Measurements from ENCODE around the gene BMAL1. TPM values are rescaled to one million over a fixed set of nuclear protein-coding genes. Genes with fewer than 3 reads are reported as not detected.

The BMAL1 gene
- total RNA-seq = 13.0 to 26.3 TPM (median 14.8 TPM) in 3 replicates
- long read RNA-seq, partial matches to known transcripts = 1 of 31 reads
- long read RNA-seq, other reads (novel, unspliced or antisense) = 24 of 31 reads

DNA sequence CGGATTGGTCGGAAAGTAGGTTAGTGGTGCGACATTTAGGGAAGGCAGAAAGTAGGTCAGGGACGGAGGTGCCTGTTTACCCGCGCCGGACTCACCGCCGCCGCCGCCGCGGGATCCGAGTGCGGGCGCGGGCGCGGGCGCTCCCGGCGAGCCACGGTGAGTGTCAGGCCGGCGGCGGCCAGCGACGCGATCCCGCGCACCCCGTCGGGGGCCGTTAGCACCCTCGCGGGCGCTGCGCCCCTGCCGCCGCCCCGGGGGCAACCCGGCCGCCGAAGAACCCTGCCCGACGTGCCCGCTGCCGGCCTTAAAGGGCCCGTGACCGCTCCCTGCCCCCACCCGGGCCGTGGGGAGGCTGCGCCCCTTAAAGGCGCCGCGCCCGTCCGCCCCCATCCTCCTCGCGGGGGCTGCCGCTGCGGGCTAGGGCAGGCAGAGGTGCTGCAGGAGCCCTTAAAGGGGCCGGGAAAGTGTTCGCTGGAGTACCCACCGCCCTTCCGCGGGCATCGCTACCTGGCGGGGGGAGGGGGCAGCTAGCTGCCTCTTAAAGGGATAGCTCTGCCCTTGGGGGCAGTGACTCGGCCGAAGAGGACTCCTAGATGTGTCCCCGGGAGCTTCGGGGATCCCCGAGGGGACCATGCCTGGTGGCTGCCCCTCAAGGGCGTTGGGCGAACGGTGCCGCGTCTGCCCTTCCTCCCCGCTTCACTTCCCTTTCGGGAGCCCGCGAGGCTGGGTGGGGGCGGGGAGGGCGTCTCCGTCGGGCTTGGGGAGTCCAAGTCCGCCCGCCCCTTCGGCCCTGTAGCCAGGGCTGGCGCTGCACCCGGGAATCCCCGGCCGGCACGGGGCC, at the start of gene BMAL1:
TSS of gene BMAL1 (plus strand) at position 23 of the 841 bp plus-strand sequence. CDS start 76,519 bp downstream, outside the sequence.
- peak; percentile 94 for DNase-seq (ENCODE audit: low spot score)
- Mint-ChIP-seq H3K9me3 (ENCODE audit: low read depth) (no peaks in the 10 kb centered on the region), H3K4me3 (ENCODE audit: unreplicated experiment) (peak within 1 kb of the TSS; percentile 93), H3K4me1 (ENCODE audit: low read depth) (peaks cover 38% of the 10 kb centered on the region), H3K36me3 (ENCODE audit: low read depth) (no peaks in the 10 kb centered on the region), H3K27me3 (ENCODE audit: low read depth) (peaks cover 16% of the 10 kb centered on the region), H3K27ac (ENCODE audit: unreplicated experiment) (peak within 1 kb of the TSS; percentile 94)
- TF ChIP-seq CTCF (IDR thresholded peaks at IDR 0.05) = no peak

DNA sequence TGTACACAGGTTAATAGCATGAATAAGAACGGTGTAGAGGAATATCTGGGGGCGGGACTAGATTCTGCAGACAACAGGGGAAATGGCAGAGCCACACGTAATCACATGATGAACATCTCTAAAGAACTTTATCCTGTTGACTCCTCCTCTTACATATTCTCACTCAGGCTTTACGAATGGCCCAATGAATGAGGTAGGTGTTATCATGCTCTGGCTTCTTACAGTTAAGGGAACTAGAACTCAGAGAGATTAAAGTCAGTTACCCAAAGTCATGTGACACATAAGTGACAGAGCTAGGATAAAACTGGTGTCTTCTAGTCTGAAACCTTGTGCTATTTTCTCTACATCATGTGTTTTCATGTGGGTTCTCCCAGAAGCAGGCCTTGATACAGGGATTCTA, 49.0 kb upstream of the BMAL1 start:
- Mint-ChIP-seq H3K27ac (ENCODE audit: unreplicated experiment) (no peak overlapping the region), H3K27me3 (ENCODE audit: low read depth) (no peaks in the 10 kb centered on the region), H3K36me3 (ENCODE audit: low read depth) (no peaks in the 10 kb centered on the region), H3K9me3 (ENCODE audit: low read depth) (no peaks in the 10 kb centered on the region), H3K4me1 (ENCODE audit: low read depth) (no peaks in the 10 kb centered on the region), H3K4me3 (ENCODE audit: unreplicated experiment) (no peak overlapping the region)
- TF ChIP-seq CTCF (IDR thresholded peaks at IDR 0.05) = no peak
- no peak for DNase-seq (ENCODE audit: low spot score)

DNA sequence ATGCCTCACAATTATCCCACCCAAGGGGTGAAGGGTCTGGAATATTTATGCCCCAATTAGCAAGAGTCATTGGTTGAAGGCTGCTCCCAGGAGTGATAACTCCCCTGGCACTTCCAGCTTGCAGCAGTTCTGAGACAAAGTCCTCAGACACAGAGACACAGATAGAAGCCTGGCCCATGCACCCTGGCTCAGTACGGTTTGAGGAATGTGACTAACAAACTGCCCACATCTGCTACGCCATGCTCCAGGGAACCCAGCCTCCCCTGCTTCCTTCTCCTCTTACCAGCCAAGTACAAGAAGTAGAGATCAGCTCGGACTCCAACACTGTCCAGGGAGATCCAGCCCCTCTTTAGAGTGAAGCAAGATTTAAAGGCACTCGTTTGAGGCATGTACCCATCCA, 48.5 kb upstream of the BMAL1 start:
- Mint-ChIP-seq H3K27ac (ENCODE audit: unreplicated experiment) (no peak overlapping the region), H3K4me1 (ENCODE audit: low read depth) (no peaks in the 10 kb centered on the region), H3K36me3 (ENCODE audit: low read depth) (no peaks in the 10 kb centered on the region), H3K9me3 (ENCODE audit: low read depth) (no peaks in the 10 kb centered on the region), H3K4me3 (ENCODE audit: unreplicated experiment) (no peak overlapping the region), H3K27me3 (ENCODE audit: low read depth) (no peaks in the 10 kb centered on the region)
- DNase-seq (ENCODE audit: low spot score) = no peak
- TF ChIP-seq CTCF (IDR thresholded peaks at IDR 0.05) = no peak

DNA sequence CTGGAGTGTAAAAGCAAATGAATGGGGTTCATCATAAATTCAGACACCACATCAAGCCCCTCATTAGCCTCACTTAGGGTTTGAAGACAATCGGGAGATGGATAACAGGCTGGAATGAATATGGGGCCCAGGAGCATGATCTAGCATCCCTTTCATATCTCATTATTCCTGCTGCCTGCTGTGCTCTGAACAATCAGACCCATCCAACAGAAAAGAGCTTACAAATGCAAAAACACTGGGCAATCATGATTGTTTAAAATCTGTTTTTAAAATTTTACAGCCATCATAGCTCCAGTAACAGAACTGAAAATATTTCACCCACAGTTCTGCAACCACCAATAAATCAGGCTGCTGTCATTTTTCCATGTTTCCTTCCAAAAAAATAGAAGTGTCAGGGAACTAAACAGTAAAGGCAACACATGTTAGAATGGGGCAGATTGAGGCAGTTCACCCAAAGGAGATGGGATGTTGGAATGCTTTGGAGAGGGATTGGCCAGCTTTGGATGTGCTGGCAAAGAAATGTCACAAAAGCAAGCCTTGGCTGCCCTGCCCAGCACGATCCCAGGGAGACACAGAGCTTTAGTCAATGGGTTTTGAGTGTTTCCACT, 47.8 kb upstream of the BMAL1 start:
- no peak overlapping the region for H3K27ac Mint-ChIP-seq (ENCODE audit: unreplicated experiment)
- DNase-seq (ENCODE audit: low spot score) = no peak
- TF ChIP-seq CTCF (IDR thresholded peaks at IDR 0.05) = no peak
- no peaks in the 10 kb centered on the region for H3K4me1 Mint-ChIP-seq (ENCODE audit: low read depth)
- no peak overlapping the region for H3K4me3 Mint-ChIP-seq (ENCODE audit: unreplicated experiment)
- no peaks in the 10 kb centered on the region for H3K27me3 Mint-ChIP-seq (ENCODE audit: low read depth)
- no peaks in the 10 kb centered on the region for H3K9me3 Mint-ChIP-seq (ENCODE audit: low read depth)
- H3K36me3 Mint-ChIP-seq (ENCODE audit: low read depth) = no peaks in the 10 kb centered on the region

- peaks cover 12% of the 10 kb centered on the region for H3K9me3 Mint-ChIP-seq (ENCODE audit: low read depth)
- H3K4me1 Mint-ChIP-seq (ENCODE audit: low read depth) = no peaks in the 10 kb centered on the region
- no peaks in the 10 kb centered on the region for H3K27me3 Mint-ChIP-seq (ENCODE audit: low read depth)
- H3K27ac Mint-ChIP-seq (ENCODE audit: unreplicated experiment) = no peak overlapping the region
- no peak for DNase-seq (ENCODE audit: low spot score)
- H3K4me3 Mint-ChIP-seq (ENCODE audit: unreplicated experiment) = no peak overlapping the region
- no peak for TF ChIP-seq CTCF (IDR thresholded peaks at IDR 0.05)
- H3K36me3 Mint-ChIP-seq (ENCODE audit: low read depth) = no peaks in the 10 kb centered on the region
Measured at GRCh38 chr11:13233173-13233745, 44.3 kb upstream of the BMAL1 start.

Measured in chondrocyte (in vitro differentiated cells).